HepG2 (cell line): Measurements from ENCODE around the gene NECAB2.

Experiments
- CHD4 ChIP-seq: fragments of 200-600 bp; sonication (generic); IDR thresholded peaks from 2 replicates; pipeline ENCODE4 v1.7.0; 2017; ENCODE audit warnings: mild to moderate bottlenecking, low read length, borderline replicate concordance
- KDM1A ChIP-seq: IDR thresholded peaks from 2 replicates; pipeline ENCODE4 v1.6.1; 2016; ENCODE audit warnings: missing compliant biosample characterization
- POLR2A ChIP-seq, 2 experiments: IDR thresholded peaks; 2 replicates each; pipeline ENCODE4 v1.6.1; 2011; ENCODE audit warnings: low read depth in 2 of 2, low read length in 2 of 2, mild to moderate bottlenecking in 1 of 2, moderate library complexity in 1 of 2; ENCODE audit not compliant: insufficient read depth in 1 of 2
- TF ChIP-seq, protein P1 (sequence below): sonication (generic); formaldehyde crosslinking; IDR thresholded peaks from 2 replicates; pipeline ENCODE4 v1.4.0; 2020; ENCODE audit warnings: mild to moderate bottlenecking, missing genetic modification reagents

GRCh38 chr16:83974475-83974874, 6.4 kb downstream of the NECAB2 start:
- TF ChIP-seq, protein P1, sequence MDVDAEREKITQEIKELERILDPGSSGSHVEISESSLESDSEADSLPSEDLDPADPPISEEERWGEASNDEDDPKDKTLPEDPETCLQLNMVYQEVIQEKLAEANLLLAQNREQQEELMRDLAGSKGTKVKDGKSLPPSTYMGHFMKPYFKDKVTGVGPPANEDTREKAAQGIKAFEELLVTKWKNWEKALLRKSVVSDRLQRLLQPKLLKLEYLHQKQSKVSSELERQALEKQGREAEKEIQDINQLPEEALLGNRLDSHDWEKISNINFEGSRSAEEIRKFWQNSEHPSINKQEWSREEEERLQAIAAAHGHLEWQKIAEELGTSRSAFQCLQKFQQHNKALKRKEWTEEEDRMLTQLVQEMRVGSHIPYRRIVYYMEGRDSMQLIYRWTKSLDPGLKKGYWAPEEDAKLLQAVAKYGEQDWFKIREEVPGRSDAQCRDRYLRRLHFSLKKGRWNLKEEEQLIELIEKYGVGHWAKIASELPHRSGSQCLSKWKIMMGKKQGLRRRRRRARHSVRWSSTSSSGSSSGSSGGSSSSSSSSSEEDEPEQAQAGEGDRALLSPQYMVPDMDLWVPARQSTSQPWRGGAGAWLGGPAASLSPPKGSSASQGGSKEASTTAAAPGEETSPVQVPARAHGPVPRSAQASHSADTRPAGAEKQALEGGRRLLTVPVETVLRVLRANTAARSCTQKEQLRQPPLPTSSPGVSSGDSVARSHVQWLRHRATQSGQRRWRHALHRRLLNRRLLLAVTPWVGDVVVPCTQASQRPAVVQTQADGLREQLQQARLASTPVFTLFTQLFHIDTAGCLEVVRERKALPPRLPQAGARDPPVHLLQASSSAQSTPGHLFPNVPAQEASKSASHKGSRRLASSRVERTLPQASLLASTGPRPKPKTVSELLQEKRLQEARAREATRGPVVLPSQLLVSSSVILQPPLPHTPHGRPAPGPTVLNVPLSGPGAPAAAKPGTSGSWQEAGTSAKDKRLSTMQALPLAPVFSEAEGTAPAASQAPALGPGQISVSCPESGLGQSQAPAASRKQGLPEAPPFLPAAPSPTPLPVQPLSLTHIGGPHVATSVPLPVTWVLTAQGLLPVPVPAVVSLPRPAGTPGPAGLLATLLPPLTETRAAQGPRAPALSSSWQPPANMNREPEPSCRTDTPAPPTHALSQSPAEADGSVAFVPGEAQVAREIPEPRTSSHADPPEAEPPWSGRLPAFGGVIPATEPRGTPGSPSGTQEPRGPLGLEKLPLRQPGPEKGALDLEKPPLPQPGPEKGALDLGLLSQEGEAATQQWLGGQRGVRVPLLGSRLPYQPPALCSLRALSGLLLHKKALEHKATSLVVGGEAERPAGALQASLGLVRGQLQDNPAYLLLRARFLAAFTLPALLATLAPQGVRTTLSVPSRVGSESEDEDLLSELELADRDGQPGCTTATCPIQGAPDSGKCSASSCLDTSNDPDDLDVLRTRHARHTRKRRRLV = no peak
- TF ChIP-seq KDM1A (CRISPR knock-in tag) (no peak), POLR2A (IDR thresholded peaks at IDR 0.05; ENCODE audit: insufficient read depth in 1 of 2, low read depth in 2 of 2, low read length in 2 of 2) (no peak), CHD4 (no peak)
